ENCODE data around the gene DIPK2B. TPM values are rescaled to one million over a fixed set of nuclear protein-coding genes. Genes with fewer than 3 reads are reported as not detected.

Gene DIPK2B
- total RNA-seq, 1 experiment from 2014 or later = not detected

- no peak for DNase-seq
- Mint-ChIP-seq H3K27me3 (ENCODE audit: unreplicated experiment) (peaks cover 23% of the 10 kb centered on the region), H3K4me1 (ENCODE audit: low read depth, unreplicated experiment) (peaks cover 11% of the 10 kb centered on the region), H3K9me3 (ENCODE audit: low read depth, unreplicated experiment) (no peaks in the 10 kb centered on the region), H3K4me3 (ENCODE audit: low read depth, unreplicated experiment) (peak overlapping the region; percentile 75), H3K36me3 (ENCODE audit: insufficient read depth, unreplicated experiment) (peaks cover 13% of the 10 kb centered on the region), H3K27ac (ENCODE audit: unreplicated experiment) (no peak overlapping the region)
- intact Hi-C loops (cut with micrococcal nuclease; ENCODE audit: unreplicated experiment) = no loop called here
- BruUV-seq (replicated peaks) = no TSS peak
- CTCF ChIA-PET = interaction anchor here (0.6 to 1.0 kb wide), 3 partner anchors 13 to 341 kb away, joined by 3 to 4 read pairs (median 3); no protein-coding TSS in a partner anchor
- TF ChIP-seq CTCF (IDR thresholded peaks at IDR 0.05; ENCODE audit: unreplicated experiment) = no peak
Measured at GRCh38 chrX:45186643-45187026, 14.0 kb downstream of the DIPK2B start.

GRCh38 chrX:45184211-45184610 lies 16.5 kb downstream of the DIPK2B start:
- no TSS peak for BruUV-seq (replicated peaks)
- Mint-ChIP-seq H3K36me3 (ENCODE audit: insufficient read depth, unreplicated experiment) (peaks cover 9% of the 10 kb centered on the region), H3K4me3 (ENCODE audit: low read depth, unreplicated experiment) (no peak overlapping the region), H3K4me1 (ENCODE audit: low read depth, unreplicated experiment) (peaks cover 11% of the 10 kb centered on the region), H3K9me3 (ENCODE audit: low read depth, unreplicated experiment) (peaks cover 4% of the 10 kb centered on the region), H3K27me3 (ENCODE audit: unreplicated experiment) (no peaks in the 10 kb centered on the region), H3K27ac (ENCODE audit: unreplicated experiment) (no peak overlapping the region)
- CTCF ChIA-PET = no interaction called here
- no peak for DNase-seq
- TF ChIP-seq CTCF (IDR thresholded peaks at IDR 0.05; ENCODE audit: unreplicated experiment) = no peak
- intact Hi-C loops (cut with micrococcal nuclease; ENCODE audit: unreplicated experiment) = no loop called here

DNA sequence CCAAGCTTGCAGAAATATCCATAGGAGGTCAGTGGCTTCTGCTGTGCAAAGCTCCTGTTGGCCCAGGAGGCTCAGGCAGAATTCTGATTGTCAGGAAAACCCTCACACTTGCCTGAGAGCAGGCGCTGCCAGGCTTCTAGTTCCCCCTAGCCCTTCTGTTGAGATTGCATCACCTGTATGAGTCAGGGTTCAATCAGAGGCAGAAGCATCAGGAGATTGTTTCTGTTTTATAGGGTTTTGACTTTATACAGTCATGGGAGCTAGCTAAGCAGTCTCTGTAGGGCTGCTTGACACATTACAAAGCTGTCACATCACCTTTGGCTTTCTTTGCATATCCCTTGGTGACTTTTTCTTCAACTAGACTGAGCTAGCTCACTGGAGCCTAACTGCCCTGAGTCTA lies 27.8 kb downstream of the DIPK2B start:
- H3K36me3 Mint-ChIP-seq (ENCODE audit: insufficient read depth, unreplicated experiment) = no peaks in the 10 kb centered on the region
- DNase-seq = peak; percentile 40
- no peak overlapping the region for H3K4me3 Mint-ChIP-seq (ENCODE audit: low read depth, unreplicated experiment)
- TF ChIP-seq CTCF (IDR thresholded peaks at IDR 0.05; ENCODE audit: unreplicated experiment) = no peak
- H3K27ac Mint-ChIP-seq (ENCODE audit: unreplicated experiment) = peak overlapping the region; percentile 50
- CTCF ChIA-PET = interaction anchor here (0.9 kb wide), 1 partner anchor 13 kb away, joined by 4 read pairs; no protein-coding TSS in a partner anchor
- H3K27me3 Mint-ChIP-seq (ENCODE audit: unreplicated experiment) = no peaks in the 10 kb centered on the region
- peaks cover 17% of the 10 kb centered on the region for H3K4me1 Mint-ChIP-seq (ENCODE audit: low read depth, unreplicated experiment)
- intact Hi-C loops (cut with micrococcal nuclease; ENCODE audit: unreplicated experiment) = no loop called here
- H3K9me3 Mint-ChIP-seq (ENCODE audit: low read depth, unreplicated experiment) = peaks cover 2% of the 10 kb centered on the region
- no TSS peak for BruUV-seq (replicated peaks)

GRCh38 chrX:45166781-45167180 lies 33.9 kb downstream of the DIPK2B start:
- Mint-ChIP-seq H3K27ac (ENCODE audit: unreplicated experiment) (no peak overlapping the region), H3K9me3 (ENCODE audit: low read depth, unreplicated experiment) (no peaks in the 10 kb centered on the region), H3K4me1 (ENCODE audit: low read depth, unreplicated experiment) (no peaks in the 10 kb centered on the region), H3K27me3 (ENCODE audit: unreplicated experiment) (no peaks in the 10 kb centered on the region), H3K36me3 (ENCODE audit: insufficient read depth, unreplicated experiment) (no peaks in the 10 kb centered on the region), H3K4me3 (ENCODE audit: low read depth, unreplicated experiment) (no peak overlapping the region)
- no TSS peak for BruUV-seq (replicated peaks)
- intact Hi-C loops (cut with micrococcal nuclease; ENCODE audit: unreplicated experiment) = no loop called here
- no peak for DNase-seq
- CTCF ChIA-PET = interaction anchor here (0.7 kb wide), 1 partner anchor 36 kb away, joined by 5 read pairs; no protein-coding TSS in a partner anchor
- no peak for TF ChIP-seq CTCF (IDR thresholded peaks at IDR 0.05; ENCODE audit: unreplicated experiment)
